HEK293T (cell line): ENCODE data around the gene PPIL4.
"Not testable (repeated sequence)": the region's sequence is repeated elsewhere in the genome, so short reads cannot be mapped to it uniquely, and the experiment has no call there.

ENCODE experiments used
- CTCF ChIA-PET: fragments of 350-600 bp; formaldehyde crosslinking; extraction: SDS; loops from one replicate; lab custom pipeline; 2021; ENCODE audit warnings: antibody characterized with exemption, inconsistent platforms; lab: Yijun Ruan, JAX
- POLR2A ChIA-PET: fragments of 350-600 bp; formaldehyde crosslinking; extraction: SDS; loops from one replicate; lab custom pipeline; 2020; ENCODE audit warnings: antibody characterized with exemption, inconsistent platforms; lab: Yijun Ruan, JAX
- DNase-seq: peaks from one replicate; pipeline ENCODE4 v3.0.0; 2012; ENCODE audit warnings: mixed read lengths; ENCODE audit errors: extremely low spot score
- ARNT ChIP-seq: fragments of 450-650 bp; IDR thresholded peaks from 2 replicates; pipeline ENCODE4 v1.6.1; 2017; ENCODE audit warnings: mild to moderate bottlenecking
- BHLHE40 ChIP-seq: fragments of 450-650 bp; IDR thresholded peaks from 2 replicates; pipeline ENCODE4 v1.6.1; 2016; ENCODE audit warnings: mild to moderate bottlenecking, moderate library complexity, borderline replicate concordance
- CTBP1 ChIP-seq: fragments of 450-650 bp; IDR thresholded peaks from 2 replicates; pipeline ENCODE4 v1.6.1; 2016; ENCODE audit warnings: borderline replicate concordance
- ELF4 ChIP-seq: fragments of 450-650 bp; IDR thresholded peaks from 2 replicates; pipeline ENCODE4 v1.6.1; 2017; ENCODE audit warnings: antibody characterized with exemption
- FOXA1 ChIP-seq: fragments of 450-650 bp; IDR thresholded peaks from 2 replicates; pipeline ENCODE4 v1.6.1; 2016; ENCODE audit warnings: mild to moderate bottlenecking
- FOXK2 ChIP-seq: fragments of 450-650 bp; IDR thresholded peaks from 2 replicates; pipeline ENCODE4 v1.6.1; 2016; ENCODE audit warnings: mild to moderate bottlenecking
- FOXM1 ChIP-seq: fragments of 450-650 bp; IDR thresholded peaks from 2 replicates; pipeline ENCODE4 v1.6.1; 2017; ENCODE audit warnings: mild to moderate bottlenecking, borderline replicate concordance
- HDGF ChIP-seq: fragments of 450-650 bp; IDR thresholded peaks from 2 replicates; pipeline ENCODE4 v1.6.1; 2017; ENCODE audit warnings: antibody characterized with exemption, borderline replicate concordance
- L3MBTL2 ChIP-seq: fragments of 450-650 bp; conservative IDR thresholded peaks from 2 replicates; pipeline ENCODE4 v1.6.1; 2016; ENCODE audit warnings: mild to moderate bottlenecking
- LEF1 ChIP-seq: fragments of 450-650 bp; IDR thresholded peaks from 2 replicates; pipeline ENCODE4 v1.6.1; 2017; ENCODE audit warnings: mild to moderate bottlenecking, borderline replicate concordance
- NFRKB ChIP-seq: fragments of 450-650 bp; IDR thresholded peaks from 2 replicates; pipeline ENCODE4 v1.6.1; 2016; ENCODE audit warnings: mild to moderate bottlenecking, moderate library complexity
- PKNOX1 ChIP-seq: fragments of 450-650 bp; IDR thresholded peaks from 2 replicates; pipeline ENCODE4 v1.6.1; 2016
- SP1 ChIP-seq: fragments of 450-650 bp; IDR thresholded peaks from 2 replicates; pipeline ENCODE4 v1.6.1; 2017
- SUZ12 ChIP-seq: fragments of 450-650 bp; IDR thresholded peaks from 2 replicates; pipeline ENCODE4 v1.6.1; 2016; ENCODE audit warnings: mild to moderate bottlenecking
- TARDBP ChIP-seq: fragments of 450-650 bp; IDR thresholded peaks from 2 replicates; pipeline ENCODE4 v1.6.1; 2016
- ZNF384 ChIP-seq: fragments of 450-650 bp; IDR thresholded peaks from 2 replicates; pipeline ENCODE4 v1.6.1; 2016

Gene PPIL4

GRCh38 chr6:149503872-149504271, 42.0 kb downstream of the PPIL4 start:
- ChIA-PET POLR2A (no interaction called here), CTCF (interaction anchor here (0.6 to 1.1 kb wide), 4 partner anchors 9 to 679 kb away, joined by 3 to 6 read pairs (median 3); no protein-coding TSS in a partner anchor)

DNA sequence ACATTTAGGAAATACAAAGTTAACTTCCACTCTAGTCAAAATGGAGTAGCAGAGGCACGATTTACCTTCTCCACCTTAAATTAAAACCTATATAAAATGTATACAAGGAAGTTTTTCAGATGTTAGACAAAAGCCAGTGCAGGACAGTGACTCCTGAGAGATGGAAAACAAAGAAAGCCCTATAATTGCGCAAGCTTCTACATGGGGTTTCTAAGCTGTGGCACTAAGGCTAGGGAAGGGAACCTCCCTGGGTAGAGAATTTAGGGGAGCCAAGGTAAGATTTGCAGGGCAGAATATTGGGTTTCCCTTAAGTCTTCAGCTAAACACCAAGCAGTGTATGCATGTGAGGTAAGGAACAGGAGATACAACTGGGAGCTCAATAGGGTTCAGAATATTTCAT, 42.6 kb downstream of the PPIL4 start:
- no peak for DNase-seq
- CTCF ChIA-PET: interaction anchor here (0.6 to 1.0 kb wide), 4 partner anchors 44 to 679 kb away, joined by 3 to 6 read pairs (median 3); no protein-coding TSS in a partner anchor
- POLR2A ChIA-PET: no interaction called here
- TF ChIP-seq BHLHE40: no peak
- TF ChIP-seq LEF1: no peak
- TF ChIP-seq ELF4: no peak
- no peak for TF ChIP-seq TARDBP
- no peak for TF ChIP-seq NFRKB
- TF ChIP-seq SUZ12: no peak
- no peak for TF ChIP-seq ZNF384
- no peak for TF ChIP-seq FOXA1
- no peak for TF ChIP-seq PKNOX1
- no peak for TF ChIP-seq CTBP1
- TF ChIP-seq ARNT: no peak
- no peak for TF ChIP-seq SP1
- no peak for TF ChIP-seq L3MBTL2

More at GRCh38 chr6:149503872-149504271, 42.0 kb downstream of the PPIL4 start:
- no peak for TF ChIP-seq FOXK2
- TF ChIP-seq CTBP1: no peak
- no peak for TF ChIP-seq FOXA1
- TF ChIP-seq ARNT: no peak
- TF ChIP-seq TARDBP: no peak
- TF ChIP-seq ZNF384: no peak
- TF ChIP-seq L3MBTL2: no peak
- no peak for TF ChIP-seq FOXM1
- DNase-seq: no peak

- TF ChIP-seq FOXA1: no peak
- TF ChIP-seq ZNF384: no peak
- no peak for TF ChIP-seq ARNT
- TF ChIP-seq SUZ12: no peak
- no peak for TF ChIP-seq NFRKB
- no peak for TF ChIP-seq L3MBTL2
- no peak for TF ChIP-seq BHLHE40
- no peak for TF ChIP-seq CTBP1
- TF ChIP-seq SP1: no peak
- no peak for TF ChIP-seq ELF4
- DNase-seq: no peak
- ChIA-PET POLR2A (no interaction called here), CTCF (interaction anchor here (0.7 kb wide), 1 partner anchor 15 kb away, joined by 3 read pairs; no protein-coding TSS in a partner anchor)
Observed at GRCh38 chr6:149501768-149502167, 44.1 kb downstream of the PPIL4 start.

GRCh38 chr6:149501201-149501600, 44.6 kb downstream of the PPIL4 start:
- CTCF ChIA-PET: no interaction called here
- no peak for TF ChIP-seq ZNF384
- TF ChIP-seq TARDBP: no peak
- no peak for TF ChIP-seq LEF1
- TF ChIP-seq ARNT: no peak
- no peak for TF ChIP-seq SP1
- TF ChIP-seq NFRKB: no peak
- no peak for TF ChIP-seq FOXM1
- no peak for TF ChIP-seq ELF4
- TF ChIP-seq FOXA1: no peak
- no peak for TF ChIP-seq BHLHE40
- POLR2A ChIA-PET: no interaction called here

GRCh38 chr6:149500096-149500495, 45.7 kb downstream of the PPIL4 start:
- POLR2A ChIA-PET: no interaction called here
- DNase-seq: no peak
- CTCF ChIA-PET: no interaction called here
- no peak for TF ChIP-seq PKNOX1
- no peak for TF ChIP-seq FOXA1
- no peak for TF ChIP-seq BHLHE40

More at GRCh38 chr6:149501201-149501600, 44.6 kb downstream of the PPIL4 start:
- DNase-seq: no peak

DNA sequence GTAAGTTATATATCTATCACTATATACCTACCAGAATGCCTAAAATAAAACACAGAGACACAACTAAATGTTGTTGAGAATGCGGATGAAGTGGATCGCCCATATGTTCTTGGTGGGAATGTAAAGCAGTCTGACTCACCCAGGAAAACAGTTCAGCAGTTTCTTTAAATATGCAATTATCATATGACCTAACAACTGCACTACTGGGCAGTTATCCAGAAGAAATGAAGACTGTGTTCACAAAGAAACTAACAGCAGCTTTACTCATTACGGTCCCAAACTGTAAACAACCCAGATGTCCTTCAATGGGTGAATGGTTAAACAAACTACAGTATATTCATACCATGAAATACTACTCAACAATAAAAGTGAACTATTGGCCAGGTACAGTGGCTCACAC, 46.8 kb downstream of the PPIL4 start:
- CTCF ChIA-PET: no interaction called here
- POLR2A ChIA-PET: no interaction called here
- TF ChIP-seq SP1 (no peak), HDGF (no peak), ZNF384 (no peak), PKNOX1 (no peak), FOXK2 (no peak), CTBP1 (no peak), FOXA1 (no peak), LEF1 (no peak), FOXM1 (no peak), SUZ12 (no peak), NFRKB (no peak), ELF4 (no peak), BHLHE40 (no peak), ARNT (no peak), L3MBTL2 (no peak), TARDBP (no peak)
- no peak for DNase-seq

GRCh38 chr6:149497365-149497764, 48.5 kb downstream of the PPIL4 start:
- ChIA-PET CTCF (no interaction called here), POLR2A (no interaction called here)
- no peak for DNase-seq
- TF ChIP-seq TARDBP: no peak
- no peak for TF ChIP-seq SP1
- TF ChIP-seq L3MBTL2: no peak
- no peak for TF ChIP-seq PKNOX1
- TF ChIP-seq CTBP1: no peak

GRCh38 chr6:149496597-149496996, 49.2 kb downstream of the PPIL4 start:
- POLR2A ChIA-PET, CTCF ChIA-PET, DNase-seq: not testable (repeated sequence)

DNA sequence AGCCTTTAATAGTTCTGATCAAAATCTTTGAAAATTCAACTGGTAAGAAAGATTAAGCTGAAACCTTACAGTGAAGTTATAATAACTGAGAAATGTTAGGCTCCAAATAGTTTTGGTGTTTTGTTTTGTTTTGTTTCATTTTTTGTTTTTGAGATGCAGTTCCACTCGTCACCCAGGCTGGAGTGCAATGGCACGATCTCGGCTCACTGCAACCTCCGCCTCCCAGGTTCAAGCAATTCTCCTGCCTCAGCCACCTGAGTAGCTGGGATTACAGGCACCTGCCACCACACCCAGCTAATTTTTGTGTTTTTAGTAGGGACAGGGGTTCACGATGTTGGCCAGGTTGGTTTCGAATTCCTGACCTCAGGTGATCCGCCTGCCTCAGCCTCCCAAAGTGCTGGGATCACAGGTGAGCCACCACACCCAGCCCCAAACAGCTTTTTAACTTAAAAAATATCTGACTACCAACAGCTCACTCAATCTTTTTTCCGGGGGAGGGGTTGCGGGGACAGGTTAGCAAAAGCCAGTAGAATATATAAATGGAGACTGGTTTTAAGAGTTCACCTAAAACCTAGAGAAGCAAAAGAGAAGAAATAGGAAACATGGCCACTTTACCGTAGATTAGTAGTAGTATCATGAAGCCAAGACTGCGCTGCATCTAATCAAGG, 50.4 kb downstream of the PPIL4 start:
- CTCF ChIA-PET: interaction anchor here (0.7 kb wide), 2 partner anchors 9 to 11 kb away, joined by 3 to 6 read pairs; no protein-coding TSS in a partner anchor
- DNase-seq, POLR2A ChIA-PET: not testable (repeated sequence)

- POLR2A ChIA-PET: not testable (repeated sequence)
- CTCF ChIA-PET: interaction anchor here (0.5 to 0.7 kb wide), 3 partner anchors 9 to 1184 kb away, joined by 3 to 6 read pairs (median 4); no protein-coding TSS in a partner anchor
Observed at GRCh38 chr6:149494810-149495209, 51.0 kb downstream of the PPIL4 start.

More at GRCh38 chr6:149494810-149495209, 51.0 kb downstream of the PPIL4 start:
- DNase-seq: not testable (repeated sequence)
